HPDE6-E6E7 (cell line): ENCODE data around the gene AOPEP.

Experiments
- DNase-seq: peaks from one replicate; pipeline ENCODE4 v3.0.0; 2011; ENCODE audit warnings: missing footprints; ENCODE audit errors: extremely low spot score

Gene AOPEP

DNA sequence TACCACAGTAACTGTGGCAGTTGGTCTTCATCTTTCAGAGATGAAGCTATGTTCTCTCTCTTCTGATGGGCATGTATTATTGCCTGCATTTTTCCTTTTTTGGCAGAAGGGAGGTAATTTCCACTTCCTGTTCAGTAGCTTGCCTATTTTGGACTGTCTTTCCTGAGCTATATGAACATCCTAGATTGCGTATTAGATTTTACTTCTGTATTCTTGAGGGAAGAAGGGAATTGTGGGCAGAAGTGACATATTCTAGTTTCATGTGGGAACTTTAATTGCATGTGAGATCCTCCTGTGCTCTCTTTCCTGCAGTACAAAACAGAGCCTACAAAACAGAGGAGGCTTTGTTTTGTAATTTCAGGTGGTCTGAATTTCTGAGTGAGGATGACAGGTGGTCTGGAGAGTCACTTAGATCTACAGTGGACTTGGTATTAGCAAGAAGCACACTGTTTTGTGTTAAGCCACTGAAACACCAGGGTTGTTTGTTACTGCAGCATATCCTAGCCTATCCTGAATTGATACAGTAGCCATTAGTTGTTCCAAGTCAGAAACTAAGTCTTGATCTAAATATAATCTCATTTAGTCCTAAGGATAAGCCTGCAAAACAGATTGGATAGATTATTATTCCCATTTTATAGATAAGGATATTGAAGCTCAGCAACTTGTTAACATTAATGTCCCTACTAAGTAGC, 68.1 kb downstream of the AOPEP start:
- DNase-seq, result no peak

DNA sequence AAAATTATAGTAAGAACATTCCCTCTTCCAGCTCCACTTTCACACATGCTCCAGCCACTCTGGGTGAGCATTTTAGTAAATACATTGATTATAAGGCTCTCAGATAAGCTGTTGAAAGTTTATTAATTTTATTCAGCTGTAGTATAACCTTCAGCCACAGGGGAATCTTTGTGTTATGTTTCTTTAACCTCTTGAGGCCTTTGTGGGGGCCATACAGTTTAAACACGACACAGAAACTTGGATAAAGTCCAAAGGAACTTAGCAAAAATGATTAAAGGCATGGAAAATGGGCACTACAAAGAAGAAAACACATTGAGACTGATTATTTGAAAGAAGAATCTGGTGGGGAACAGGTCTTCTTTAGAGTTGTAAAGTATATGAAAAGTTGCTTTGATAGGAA, 70.2 kb downstream of the AOPEP start:
- DNase-seq, result no peak

DNA sequence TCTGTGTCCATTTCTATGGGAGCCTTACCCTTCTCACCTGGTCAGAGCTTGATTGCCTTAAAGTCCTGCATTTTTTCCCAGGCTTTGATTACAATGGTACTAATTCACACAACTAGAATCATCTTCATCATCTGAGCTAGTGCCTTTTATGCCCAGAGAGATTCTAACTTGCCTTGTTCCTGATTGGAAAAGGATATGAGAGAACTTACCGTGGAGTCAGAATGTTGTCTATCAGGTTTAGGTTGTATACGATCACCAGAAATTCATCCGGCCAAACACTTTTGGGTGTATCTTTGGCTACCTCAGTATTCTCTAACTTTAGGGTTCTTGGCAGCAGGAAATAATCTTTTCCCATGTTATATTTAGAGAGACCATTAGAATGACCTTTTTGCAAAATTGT, 71.7 kb downstream of the AOPEP start:
- DNase-seq, result no peak

DNA sequence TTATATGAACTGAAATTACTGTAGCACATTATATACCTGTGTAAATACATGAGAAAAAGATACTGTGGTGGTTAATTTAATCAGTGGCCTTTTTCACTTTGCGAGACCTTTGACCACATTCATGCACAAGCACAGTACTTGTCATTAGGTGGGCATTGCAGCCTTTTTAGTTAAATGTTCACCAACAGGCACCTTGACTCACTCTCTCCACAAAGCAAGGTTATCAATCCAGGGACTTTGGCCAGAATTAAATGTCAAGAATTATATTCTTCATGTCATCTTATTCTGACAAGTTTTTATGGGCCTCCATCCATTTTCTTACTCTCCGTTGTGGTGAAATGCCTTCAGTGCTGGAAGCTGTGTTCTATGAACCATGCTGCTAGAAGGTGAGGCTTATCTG, 72.2 kb downstream of the AOPEP start:
- DNase-seq, result no peak

DNA sequence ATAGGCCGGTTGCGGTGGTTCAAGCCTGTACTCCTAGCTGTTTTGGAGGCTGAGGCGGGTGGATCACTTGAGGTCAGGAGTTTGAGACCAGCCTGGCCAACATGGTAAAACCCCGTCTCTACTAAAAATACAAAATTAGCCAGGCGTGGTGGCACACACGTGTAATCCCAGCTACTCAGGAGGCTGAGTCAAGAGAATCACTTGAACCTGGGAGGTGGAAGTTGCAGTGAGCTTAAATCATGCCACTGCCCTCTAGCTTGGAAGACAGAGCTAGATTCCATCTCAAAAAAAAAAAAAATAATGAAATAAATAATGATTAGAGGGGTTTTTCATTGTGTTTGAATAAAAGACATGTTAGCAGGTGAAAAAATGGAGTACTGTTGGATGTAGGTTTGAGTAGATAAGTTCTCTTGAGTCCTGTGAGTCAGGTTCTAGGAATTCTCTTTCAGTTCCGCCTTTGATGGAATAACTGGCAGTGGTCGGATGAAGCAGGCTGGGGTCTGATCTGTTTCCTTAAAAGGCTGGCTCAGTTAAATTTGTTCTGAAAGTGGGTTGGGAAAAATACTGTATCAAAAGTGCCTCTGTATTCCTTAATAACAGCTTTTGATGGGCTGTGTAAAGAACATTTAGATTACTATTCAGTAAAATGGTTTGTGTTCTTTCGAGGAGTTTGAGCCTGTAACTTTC, 73.2 kb downstream of the AOPEP start:
- DNase-seq, result no peak

DNA sequence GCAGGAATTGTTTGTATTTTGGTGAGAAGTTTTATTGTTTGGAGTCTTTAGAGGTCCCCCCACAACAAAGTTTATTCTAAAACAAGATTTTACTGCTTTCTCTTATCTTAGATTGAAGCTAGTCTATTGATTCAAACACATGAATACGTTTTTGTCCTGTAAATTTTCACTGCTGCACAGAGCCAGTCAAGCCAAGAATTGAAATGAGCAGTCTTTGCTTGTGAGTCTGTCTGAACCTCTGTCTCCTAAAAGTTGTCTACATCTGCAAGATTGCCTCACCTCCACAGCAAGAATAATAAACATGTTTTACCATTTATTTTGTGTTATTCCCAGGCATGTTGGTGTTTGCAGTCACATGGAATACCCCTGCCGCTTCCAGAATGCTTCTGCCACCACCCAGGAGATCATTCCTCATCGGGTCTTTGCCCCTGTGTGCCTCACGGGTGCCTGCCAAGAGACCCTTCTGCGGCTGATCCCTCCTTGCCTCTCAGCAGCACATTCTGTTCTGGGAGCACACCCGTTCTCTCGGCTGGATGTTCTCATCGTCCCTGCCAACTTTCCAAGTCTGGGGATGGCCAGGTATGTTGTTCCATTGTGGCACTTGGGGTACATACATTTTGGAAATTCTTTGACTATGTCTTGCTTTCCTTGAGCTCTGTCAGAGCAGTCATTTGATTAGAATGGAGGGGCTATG, 74.1 kb downstream of the AOPEP start:
- no peak for DNase-seq

DNA sequence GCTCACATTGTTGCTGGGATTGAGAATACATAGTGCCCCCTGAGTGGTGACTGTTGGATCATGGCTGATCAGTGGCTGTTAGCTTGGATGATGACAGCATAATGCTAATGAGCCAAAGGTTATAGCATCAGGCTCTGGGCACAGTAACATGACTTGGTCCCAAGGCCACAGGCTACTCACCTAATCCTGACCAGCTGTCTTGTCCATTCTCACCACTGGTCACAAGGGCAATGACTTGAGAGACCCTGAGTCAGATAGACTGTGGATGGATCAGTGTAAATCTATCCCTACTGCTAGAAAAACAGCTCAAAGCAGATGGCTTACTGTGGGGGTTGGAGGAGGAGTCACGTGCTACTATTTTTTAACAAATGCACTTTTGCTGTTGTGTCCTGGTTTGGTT, 74.7 kb downstream of the AOPEP start:
- DNase-seq, result no peak

DNA sequence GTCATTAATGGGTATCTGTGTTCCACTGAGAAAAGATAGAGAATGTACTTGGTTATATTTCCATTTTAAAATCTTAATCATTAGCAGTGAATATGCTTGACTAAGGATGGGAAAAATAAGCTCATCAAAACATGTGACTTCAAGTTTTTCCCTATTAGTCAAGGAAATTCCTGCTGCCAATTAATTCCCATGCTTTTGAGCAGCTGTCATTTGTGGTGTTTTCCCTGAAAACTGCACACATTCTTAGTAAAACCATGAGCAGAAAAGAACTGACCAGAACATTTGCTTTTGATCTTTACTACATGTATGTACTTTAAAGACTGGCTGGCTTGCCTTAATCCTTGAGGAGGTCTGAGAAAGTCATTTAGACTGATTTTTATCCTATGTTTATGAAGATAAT, 75.2 kb downstream of the AOPEP start:
- DNase-seq, result no peak

DNA sequence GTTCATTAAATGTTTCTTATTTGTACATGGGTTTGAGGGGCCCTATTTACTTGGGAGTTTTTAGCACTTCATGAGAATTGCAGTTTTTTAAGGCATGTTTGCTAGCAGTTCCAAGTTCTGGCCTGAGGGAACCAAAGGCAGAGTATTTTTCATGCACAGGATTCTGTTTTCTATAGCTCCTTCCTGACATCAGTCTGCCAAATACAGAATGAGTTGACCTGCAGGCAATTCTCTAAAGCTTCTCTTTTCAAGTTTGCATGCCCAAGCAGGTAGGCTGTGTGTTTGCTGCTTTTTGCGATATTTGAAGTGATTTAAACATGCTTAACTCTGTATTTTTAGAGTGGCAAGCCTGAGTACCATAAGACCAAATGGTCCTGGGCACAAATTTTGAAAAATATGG, 75.8 kb downstream of the AOPEP start:
- DNase-seq, result no peak

DNA sequence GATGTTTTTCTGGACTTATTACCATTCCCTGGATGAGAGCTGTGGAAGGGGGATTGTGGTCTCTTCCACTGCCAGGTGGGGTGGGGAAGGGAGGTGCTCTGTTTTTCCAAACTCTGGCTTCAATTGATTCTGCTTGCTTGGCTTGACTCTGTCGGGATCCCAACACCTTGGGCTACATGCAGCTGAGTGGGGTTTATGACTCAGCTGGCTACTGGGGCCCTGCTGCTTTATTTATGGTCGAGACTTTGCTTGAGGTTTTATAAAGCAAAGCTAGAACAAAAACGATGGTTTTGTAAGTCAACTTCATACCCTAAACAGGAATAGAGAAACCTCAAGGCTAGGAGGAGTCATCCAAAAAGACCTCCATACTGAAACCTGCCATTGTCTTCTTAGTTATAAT, 76.3 kb downstream of the AOPEP start:
- no peak for DNase-seq

DNA sequence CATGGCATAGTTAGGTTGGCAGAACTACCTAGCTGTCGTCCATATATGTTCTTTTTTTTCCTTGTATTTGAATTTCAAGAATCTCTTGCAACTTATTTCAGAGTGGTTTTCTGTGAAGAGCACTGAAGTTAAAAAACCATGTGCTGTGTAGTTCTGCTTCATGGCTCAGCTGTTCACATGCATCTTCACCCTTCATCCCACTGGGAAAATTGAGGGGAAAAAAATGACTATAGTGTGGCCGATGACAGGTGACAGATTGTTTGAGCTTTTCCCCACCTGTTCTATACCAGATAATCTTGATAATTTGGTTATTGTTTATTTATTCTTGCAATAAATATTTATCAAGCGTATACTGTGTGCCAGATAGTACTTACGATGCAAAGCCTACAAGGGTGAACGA, 77.8 kb downstream of the AOPEP start:
- no peak for DNase-seq

DNA sequence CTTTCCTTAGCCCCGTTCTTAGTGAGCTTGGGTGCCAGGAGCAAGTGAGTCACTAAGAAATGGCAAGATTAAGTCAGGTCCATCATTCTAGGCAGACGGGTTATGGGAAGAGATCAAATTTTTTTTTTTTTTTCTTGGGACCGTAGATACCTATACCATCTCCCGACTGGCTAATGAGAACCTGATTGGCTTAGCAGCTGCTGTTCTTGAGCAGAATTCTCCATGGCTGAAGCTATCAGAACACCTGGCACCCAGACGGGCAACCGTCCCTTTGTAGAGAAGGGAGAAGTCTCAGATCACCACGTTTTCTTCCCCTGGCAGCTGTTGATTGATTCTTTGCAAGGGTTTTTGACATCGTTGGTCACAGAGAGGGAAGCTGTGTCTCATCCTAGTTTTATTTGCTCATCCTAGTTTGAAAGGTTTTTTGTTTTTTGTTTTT, 78.6 kb downstream of the AOPEP start:
- peak; percentile 17 for DNase-seq

DNA sequence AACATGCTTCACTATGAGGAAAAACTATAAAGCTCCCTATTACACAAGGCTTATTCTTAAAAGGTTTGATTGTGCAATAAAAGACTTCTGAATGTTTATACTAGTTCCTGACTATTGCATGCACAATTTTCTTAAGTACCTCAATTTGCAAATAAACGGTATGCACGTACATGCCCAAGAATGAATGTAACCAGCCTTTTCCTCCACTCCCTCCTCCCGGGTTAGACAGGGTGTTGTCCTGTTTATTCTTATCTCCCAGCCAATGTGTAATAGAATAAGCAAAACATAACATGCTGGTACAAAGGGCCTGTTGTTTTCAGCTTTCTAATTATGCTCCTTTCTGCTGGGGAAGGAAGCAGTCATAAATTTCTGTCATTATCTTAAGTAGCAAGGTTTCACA, 79.1 kb downstream of the AOPEP start:
- DNase-seq, result peak; percentile 86

DNA sequence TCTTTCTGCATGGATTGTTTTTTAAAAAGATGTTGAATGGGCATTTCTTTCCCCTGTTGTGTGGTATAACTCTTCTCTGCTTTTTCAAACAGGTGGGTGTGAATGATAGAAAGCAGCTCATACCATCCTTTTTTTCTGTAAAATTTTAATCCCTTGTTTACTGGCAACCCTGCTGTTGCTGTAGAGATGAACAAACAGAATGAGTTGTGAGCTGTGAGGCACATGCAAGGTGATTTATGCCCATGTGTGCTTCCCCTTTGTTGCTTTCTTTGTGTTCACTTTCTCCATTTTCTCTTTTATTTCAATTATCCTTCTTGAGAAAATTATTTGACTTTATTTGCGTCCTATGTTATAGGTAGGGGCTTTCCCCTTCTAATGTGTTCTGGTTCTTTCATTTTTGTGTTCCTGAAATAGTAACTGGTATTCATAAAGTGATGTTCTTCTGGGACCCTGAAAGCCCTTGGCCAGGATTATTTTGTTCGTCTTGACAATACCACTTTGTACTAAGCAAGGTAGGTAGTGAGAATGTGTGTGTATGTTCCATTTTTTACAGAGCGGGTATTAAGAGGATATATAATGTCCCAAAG, 79.9 kb downstream of the AOPEP start:
- DNase-seq, result no peak

DNA sequence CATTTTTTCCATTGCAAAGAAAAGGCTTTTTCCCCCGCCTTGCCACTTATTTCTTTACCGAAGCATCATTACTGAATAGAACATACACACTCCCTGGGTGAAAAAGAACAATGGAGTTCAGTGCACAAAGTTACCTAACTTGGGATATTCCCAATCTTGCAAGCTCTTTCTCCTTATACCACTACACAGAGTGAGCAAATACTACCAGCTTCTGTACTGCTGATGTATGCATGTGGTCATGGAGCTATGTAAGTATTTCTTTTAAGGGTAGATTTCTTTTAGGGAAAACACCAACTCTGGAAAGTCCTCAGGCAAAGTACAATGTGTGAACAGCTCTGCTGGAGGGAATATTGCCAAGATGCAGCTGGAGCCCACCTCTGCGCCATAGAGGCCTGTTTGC, 81.1 kb downstream of the AOPEP start:
- no peak for DNase-seq

DNA sequence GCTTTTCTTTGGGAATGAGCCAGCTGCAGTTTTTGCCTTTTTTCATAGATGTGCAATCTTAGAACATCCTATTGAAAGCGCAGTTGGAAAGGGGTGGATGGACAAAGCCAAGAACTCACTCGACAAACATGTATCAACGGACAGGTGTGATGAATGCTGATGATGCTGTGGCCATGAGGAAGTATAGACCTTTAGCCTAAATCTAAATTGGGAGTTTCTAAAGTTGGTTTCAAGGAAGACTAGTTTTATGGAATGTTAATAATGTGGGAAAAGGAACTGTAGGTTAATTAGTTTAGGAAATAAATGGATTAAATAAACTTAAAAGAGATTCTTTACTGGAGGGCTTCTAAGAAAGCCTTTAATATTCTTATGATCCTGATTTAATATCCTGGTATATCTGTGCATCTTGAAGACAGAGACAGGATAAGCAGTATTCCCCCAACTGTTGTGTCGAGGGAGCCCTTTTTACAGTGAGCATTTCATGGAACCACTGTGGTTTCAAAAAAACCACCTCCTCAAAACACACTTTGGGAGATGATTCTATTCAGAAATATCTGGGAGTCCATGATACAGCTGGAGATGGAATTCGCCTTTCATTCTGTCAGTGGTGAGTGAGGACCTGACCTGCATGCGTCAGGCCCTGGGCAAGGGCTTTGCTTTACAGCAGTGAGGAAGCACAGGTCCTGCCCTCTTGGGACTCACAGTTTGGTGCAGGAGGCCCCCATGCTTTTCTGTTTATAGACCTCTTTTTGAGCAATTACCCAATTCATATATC, 82.6 kb downstream of the AOPEP start:
- no peak for DNase-seq

DNA sequence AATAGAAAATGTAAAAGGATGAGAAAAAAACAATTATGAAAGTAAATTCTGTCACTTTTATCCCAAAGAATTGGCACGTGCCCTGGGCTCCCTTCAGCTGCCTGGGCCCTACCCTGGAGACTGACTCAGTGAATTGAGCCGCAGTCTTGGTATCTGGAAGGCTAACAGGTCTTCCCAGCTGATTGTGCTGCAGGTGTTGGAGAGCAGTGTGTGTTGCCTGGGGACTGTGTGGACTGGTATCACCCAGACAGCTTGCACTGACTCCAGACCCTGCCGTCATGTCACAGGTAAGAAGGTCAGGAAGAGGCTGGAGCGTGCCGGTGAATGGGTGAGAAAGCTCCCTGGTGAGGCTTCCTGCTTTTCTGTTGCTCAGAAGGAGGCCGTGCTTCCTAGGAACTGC, 83.3 kb downstream of the AOPEP start:
- DNase-seq, result no peak

DNA sequence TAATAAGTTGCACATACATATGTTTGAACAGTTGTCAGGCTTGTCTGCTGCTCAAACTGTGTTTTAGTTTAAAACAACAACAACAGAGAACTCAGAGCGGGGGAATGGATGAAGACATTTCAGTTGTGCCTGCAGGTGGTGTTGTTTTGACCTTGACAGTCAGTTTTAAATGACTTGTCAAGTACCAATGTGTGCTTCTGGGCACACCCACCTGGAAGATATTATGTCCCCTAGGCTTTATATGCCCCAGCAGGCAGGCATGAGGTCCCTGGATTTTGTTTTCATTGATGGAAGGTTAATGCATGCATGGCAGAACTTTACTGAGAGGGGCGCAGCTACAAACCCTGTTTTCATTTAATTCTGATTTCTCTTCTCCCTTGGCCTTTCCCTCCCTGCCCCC, 84.6 kb downstream of the AOPEP start:
- no peak for DNase-seq

DNA sequence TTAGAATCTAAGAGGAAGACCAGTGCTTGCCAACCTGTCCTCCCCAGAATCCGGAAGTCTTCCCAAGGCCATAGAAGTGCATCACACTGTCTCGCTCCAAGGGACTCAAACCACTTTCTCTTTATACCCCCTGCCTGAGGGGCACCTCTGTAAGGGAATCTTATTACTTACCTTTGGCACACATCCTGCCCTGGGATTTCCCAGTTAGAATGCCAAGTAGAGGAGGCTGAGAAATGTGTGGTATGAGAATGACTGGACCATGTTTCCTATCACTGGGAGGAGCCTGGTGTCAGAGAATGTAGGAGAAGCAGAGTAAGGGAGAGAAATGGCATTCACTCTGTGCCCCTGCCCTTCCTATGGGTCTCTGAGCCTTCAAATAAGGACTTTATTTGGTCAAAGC, 85.8 kb downstream of the AOPEP start:
- DNase-seq, result no peak

DNA sequence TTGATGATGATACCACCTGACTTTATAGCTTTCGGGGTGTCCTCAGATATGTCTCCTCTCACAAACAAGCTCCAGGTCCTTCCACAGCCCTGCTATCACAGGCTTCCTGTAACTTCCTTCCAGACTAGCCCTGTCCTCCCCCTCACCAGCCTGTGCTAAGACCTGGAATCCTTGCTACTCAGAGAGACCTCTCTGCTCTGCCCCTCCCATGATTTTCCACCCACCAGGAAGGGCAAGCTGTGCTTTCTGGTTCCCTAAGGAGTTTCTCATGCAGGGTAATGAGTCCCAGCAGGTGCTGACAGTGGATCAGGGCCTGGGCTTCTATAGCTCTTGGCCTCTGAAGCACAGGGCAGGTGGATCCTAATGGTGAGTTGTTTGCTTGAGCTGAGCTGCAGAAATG, 86.9 kb downstream of the AOPEP start:
- DNase-seq, result no peak

DNA sequence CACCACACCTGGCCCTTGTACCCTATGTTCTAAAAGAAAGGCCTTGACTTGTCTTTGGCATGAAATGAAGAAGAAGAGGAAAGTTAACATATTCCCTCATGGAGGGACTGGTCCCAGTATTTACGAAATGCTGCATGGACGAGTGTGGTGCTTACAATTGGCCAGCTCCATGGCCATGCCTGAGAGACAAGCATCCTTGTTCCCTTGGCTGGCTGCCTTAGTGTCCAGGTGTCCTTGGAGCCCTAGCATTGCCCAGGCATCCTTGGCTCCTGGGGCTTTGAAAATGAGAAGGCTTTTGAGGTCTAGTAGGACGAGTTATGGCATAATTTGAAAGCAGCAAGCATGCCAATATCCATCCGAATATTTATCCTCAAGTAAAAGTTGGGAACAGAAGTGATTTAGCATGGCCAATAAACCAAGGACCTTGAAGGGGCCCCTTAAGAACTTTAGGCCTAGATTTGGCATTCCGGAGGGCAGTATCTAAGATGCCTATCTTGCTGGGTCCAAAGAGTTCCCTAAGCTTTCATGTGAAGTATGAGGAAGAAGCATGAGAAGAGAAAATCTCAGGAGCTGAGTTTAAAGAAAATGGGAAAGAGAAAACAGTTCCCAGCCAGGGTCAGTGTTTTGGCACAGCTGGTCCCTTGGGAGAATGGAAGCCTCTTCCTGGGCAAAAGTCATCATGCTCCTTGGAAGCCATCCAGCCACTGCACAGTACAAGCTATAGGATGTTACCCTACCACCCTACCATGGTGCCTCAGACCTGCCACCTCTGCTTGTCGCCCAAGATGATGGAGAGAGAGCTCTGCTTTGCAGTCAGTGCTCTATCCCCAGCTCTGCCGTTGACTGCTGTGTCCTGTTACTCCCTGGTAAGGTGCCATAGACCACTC, 91.0 kb downstream of the AOPEP start:
- DNase-seq, result no peak
